A673 (cell line): ENCODE measurements around the gene VPS29.

Experiments used
- EZH2 ChIP-seq: fragments of 200-600 bp; sonication (generic); IDR thresholded peaks from 2 replicates; pipeline ENCODE4 v1.6.1; 2017; ENCODE audit warnings: borderline replicate concordance, low read depth, mild to moderate bottlenecking, mixed read lengths, antibody characterized with exemption, low read length; ENCODE audit not compliant: poor library complexity, severe bottlenecking
- TF ChIP-seq, protein P1 (sequence below): fragments of 300-800, 200-600 bp; sonication (generic); conservative IDR thresholded peaks from 2 replicates; pipeline ENCODE4 v1.5.1; 2017; ENCODE audit warnings: low read depth, mild to moderate bottlenecking, antibody characterized with exemption, low read length, moderate library complexity, mixed read lengths

DNA sequence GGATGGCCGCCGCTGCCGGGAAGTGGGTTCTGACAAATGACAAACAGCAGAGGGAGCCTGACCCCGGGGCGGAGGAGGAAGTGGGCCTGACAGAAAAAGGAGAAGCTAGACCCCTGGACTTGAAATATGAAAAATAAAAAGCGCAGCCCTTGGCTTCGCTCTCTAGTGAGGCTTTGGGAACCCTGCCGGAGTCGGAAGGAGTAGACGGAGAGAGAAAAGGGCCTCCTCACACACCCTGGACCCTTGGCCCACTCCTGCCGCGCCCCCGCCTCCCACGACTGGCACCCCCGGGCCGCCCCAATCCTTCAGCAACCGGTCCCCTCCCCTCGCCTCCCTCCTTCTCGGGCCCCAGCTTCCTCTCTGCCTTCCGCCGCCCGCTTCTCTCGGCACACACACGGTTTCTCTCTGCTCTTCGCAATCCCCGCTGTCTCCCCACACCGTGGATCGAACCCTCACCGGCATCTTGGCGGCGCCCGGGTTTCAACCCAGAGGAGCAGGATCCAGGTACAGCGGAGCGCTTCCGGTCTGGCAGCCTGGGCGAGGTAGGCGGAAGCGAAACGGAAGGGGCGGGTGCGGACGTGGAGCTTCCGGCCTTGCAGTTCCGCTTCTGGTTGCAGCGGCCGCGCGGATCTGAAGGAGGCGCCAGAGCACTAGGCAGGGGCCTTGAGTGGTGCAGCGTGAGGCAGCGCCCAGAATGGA lies 52.0 kb downstream of the VPS29 start, which contains the start of gene ARPC3:
- TF ChIP-seq, protein P1, sequence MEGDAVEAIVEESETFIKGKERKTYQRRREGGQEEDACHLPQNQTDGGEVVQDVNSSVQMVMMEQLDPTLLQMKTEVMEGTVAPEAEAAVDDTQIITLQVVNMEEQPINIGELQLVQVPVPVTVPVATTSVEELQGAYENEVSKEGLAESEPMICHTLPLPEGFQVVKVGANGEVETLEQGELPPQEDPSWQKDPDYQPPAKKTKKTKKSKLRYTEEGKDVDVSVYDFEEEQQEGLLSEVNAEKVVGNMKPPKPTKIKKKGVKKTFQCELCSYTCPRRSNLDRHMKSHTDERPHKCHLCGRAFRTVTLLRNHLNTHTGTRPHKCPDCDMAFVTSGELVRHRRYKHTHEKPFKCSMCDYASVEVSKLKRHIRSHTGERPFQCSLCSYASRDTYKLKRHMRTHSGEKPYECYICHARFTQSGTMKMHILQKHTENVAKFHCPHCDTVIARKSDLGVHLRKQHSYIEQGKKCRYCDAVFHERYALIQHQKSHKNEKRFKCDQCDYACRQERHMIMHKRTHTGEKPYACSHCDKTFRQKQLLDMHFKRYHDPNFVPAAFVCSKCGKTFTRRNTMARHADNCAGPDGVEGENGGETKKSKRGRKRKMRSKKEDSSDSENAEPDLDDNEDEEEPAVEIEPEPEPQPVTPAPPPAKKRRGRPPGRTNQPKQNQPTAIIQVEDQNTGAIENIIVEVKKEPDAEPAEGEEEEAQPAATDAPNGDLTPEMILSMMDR, result peak; percentile 93
- TF ChIP-seq EZH2, result no peak
